Motor neuron (in vitro differentiated cells): Measurements from ENCODE around the gene HSD17B2. TPM values are rescaled to one million over a fixed set of nuclear protein-coding genes. Genes with fewer than 3 reads are reported as not detected.

Source experiments
- ATAC-seq, 8 experiments: fragments of 200-7000 bp; cut with Tn5 transposase; replicated peaks in 6 of 8; 2 replicates each; pipeline ENCODE4 v1.8.0; 2021; ENCODE audit warnings: mild to moderate bottlenecking in 8 of 8, moderate library complexity in 8 of 8
- H3K27ac ChIP-seq, 2 donors: fragments of 250-450 bp; sonication (Bioruptor Pico); 2 replicates each; pipeline ENCODE4 v1.9.0; 2021; ENCODE audit warnings: antibody characterized with exemption in 2 of 2, mild to moderate bottlenecking in 2 of 2, moderate library complexity in 1 of 2
- H3K4me1 ChIP-seq, 2 donors: fragments of 250-450 bp; sonication (Bioruptor Pico); replicated peaks in 1 of 2; 2 replicates each; pipeline ENCODE4 v1.6.1; 2021; ENCODE audit warnings: antibody characterized with exemption in 2 of 2, mild to moderate bottlenecking in 2 of 2, moderate library complexity in 1 of 2
- H3K4me3 ChIP-seq, 5 donors: fragments of 250-450 bp; sonication (Bioruptor Pico); 2 replicates each; pipeline ENCODE4 v1.9.0; 2021; ENCODE audit warnings: antibody characterized with exemption in 5 of 5, mild to moderate bottlenecking in 5 of 5, moderate library complexity in 4 of 5
- WGBS, 10 experiments: fragments of 450-650 bp; shearing (Covaris generic); methylation state at CpG; one replicate each; pipeline ENCODE4 v1.0.0; 2022; 5-methylcytosine and 5-hydroxymethylcytosine counted together
- in situ Hi-C, 9 experiments: fragments of 400-800 bp; cut with MboI; loops; one replicate each; pipeline ENCODE4 v1.15.0; 2021; ENCODE audit warnings: low sequenced_read_pairs in 9 of 9, low pct_unique_long_range_greater_than_20kb in 2 of 9; ENCODE audit not compliant: unreplicated experiment in 9 of 9
- total RNA-seq, 8 experiments: library from RNA; unstranded; fragments of 300-600 nt; gene quantifications; 2 replicates each; pipeline versions ENCODE4 v1.2.3 to v1.2.4, GENCODE V29; 2022

The HSD17B2 gene, protein sequence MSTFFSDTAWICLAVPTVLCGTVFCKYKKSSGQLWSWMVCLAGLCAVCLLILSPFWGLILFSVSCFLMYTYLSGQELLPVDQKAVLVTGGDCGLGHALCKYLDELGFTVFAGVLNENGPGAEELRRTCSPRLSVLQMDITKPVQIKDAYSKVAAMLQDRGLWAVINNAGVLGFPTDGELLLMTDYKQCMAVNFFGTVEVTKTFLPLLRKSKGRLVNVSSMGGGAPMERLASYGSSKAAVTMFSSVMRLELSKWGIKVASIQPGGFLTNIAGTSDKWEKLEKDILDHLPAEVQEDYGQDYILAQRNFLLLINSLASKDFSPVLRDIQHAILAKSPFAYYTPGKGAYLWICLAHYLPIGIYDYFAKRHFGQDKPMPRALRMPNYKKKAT
- under 1 TPM; 0.11 to 0.95 (median 0.24) TPM for total RNA-seq

DNA sequence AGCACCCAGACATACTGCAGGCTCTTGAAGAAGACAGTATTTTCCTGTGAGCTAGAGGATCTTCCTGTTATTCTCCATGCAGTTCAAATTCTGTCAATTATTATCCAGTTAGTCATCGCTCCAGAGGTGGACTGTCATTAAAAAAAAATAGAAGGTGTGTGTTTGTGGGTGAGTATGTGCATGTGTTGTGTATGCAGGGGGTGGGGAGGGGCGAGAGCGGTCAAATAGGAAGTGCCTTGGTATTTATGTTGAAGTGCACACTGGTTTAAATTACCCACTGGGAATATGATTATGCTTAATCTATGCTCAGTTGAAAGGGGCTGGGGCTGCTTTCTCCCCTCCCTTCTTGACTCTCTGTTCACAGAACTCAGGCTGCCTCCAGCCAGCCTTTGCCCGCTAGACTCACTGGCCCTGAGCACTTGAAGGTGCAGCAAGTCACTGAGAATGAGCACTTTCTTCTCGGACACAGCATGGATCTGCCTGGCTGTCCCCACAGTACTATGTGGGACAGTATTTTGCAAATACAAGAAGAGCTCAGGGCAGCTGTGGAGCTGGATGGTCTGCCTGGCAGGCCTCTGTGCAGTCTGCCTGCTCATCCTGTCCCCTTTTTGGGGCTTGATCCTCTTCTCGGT, at the start of gene HSD17B2:
HSD17B2 (plus strand) TSS at position 273 of the 632 bp plus-strand sequence; CDS start at position 445, 172 bp downstream.
- in situ Hi-C loops, result loop anchor here in 3 of 9 experiments (10.0 to 25.0 kb wide), 2 partner anchors 190 to 202 kb away; no protein-coding TSS in a partner anchor
- H3K27ac ChIP-seq, result no peak within 1 kb of the TSS
- H3K4me1 ChIP-seq, result peaks cover 9 to 10% of the 10 kb centered on the region in 2 donors
- no peak within 1 kb of the TSS for H3K4me3 ChIP-seq
- WGBS, 10 experiments, result 14 to 94% (median 80%) methylated on average over 2 to 5 of the region's 6 CpGs; no CpG with 5 or more reads in 4 of the 10 experiments
- ATAC-seq, result peak; percentile 24 to 93 (median 71)

DNA sequence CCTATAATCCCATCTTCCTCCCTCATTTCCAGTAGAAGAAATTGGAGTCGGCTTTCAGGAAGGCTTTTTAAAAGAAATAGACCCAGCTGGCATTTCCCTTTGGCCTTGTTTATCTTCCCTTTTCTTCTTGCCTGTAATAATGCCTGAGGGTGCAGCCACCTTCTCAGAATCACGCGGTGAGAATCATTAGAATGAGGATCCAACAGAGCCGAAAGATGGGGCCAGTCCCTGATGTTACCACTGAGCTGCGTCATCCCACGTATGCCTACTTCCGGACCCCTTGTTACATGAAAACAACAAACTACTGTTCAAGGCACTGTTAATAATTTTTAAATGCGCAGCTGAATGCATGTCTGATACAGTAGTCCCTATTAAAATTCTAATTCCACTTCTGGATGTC, 47.9 kb upstream of the HSD17B2 start:
- no peak for ATAC-seq
- Histone ChIP-seq H3K4me1 (no peaks in the 10 kb centered on the region), H3K4me3 (no peak overlapping the region), H3K27ac (no peak overlapping the region)
- in situ Hi-C loops, result no loop called here
- WGBS, 10 experiments, result 43 to 95% (median 82%) methylated on average over 1 to 8 of the region's 8 CpGs; no CpG with 5 or more reads in 2 of the 10 experiments

DNA sequence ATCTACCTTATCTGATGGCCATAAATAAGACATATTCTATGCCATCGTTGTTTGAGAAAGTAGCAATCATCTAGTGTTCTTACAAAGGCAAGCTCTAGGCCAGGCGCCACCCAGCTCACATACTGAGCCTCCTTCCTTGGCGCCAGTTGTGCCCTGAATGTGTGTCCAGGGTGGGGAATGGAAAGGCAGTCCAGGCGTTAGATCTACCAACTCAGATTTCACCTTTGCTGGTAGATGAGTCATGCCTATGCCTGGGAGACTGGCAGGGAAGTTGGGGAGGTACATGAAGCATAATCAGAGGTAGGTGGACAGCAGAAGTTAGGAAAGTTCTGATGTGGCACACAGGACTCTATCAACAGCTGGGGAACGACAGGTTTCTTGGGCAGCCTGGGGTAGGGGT, 47.3 kb upstream of the HSD17B2 start:
- 17 to 83% (median 60%) methylated on average over 2 to 5 of the region's 5 CpGs; no CpG with 5 or more reads in 5 of the 10 experiments for WGBS, 10 experiments
- H3K4me3 ChIP-seq, result no peak overlapping the region
- H3K27ac ChIP-seq, result no peak overlapping the region
- in situ Hi-C loops, result no loop called here
- ATAC-seq, result no peak
- peaks cover 0 to 2% of the 10 kb centered on the region in 2 donors for H3K4me1 ChIP-seq

DNA sequence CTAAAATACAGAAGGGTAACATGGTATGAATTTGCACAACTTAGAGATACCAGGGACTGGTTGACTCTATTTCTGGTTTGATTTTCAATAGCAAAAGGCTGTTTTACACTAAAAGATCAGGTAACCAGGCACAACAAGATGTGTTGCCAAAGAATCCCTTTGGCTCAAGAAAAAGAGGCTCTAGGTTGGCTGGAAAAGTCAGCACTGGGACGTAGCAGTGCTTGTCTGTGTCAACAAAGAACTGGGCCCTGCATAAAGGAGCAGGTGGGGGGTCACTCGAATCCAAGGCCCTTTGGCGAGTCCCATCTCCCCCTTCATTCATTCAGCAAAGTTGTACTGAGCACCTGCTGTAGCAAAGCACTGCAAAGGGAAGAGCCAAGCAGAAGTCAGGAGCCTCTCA, 42.2 kb upstream of the HSD17B2 start:
- in situ Hi-C loops, result no loop called here
- H3K4me3 ChIP-seq, result no peak overlapping the region
- ATAC-seq, result peak in 1 of 8 experiments; percentile 89
- WGBS, 10 experiments, result 20 to 100% (median 48%) methylated on average over 1 to 2 of the region's 3 CpGs; no CpG with 5 or more reads in 6 of the 10 experiments
- peaks cover 0 to 2% of the 10 kb centered on the region in 2 donors for H3K4me1 ChIP-seq
- no peak overlapping the region for H3K27ac ChIP-seq

DNA sequence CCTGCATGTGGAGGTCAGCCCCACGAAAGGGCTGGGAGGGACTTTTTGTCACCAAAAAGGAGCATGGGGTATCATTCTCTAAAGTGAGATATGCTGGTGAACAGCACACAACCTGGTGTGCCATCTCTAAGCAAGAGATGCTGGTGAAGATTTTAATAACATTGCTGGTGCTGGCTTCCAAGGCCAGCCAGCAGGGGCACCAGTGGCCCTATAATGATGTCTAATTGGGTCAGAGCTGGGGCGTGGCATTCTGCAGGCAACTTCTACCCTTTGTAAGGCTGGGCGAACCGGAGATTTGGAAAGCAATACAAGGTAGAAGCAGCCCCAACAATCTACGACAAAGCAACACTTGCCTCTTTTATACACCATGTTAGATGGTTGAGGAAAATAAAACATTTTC, 40.6 kb upstream of the HSD17B2 start:
- Histone ChIP-seq H3K4me3 (no peak overlapping the region), H3K27ac (no peak overlapping the region), H3K4me1 (peaks cover 0 to 2% of the 10 kb centered on the region in 2 donors)
- in situ Hi-C loops, result no loop called here
- ATAC-seq, result no peak
- whole genome bisulfite sequencing, 10 experiments, result 40 to 90% (median 78%) methylated on average over 1 to 5 of the region's 5 CpGs; no CpG with 5 or more reads in 3 of the 10 experiments

DNA sequence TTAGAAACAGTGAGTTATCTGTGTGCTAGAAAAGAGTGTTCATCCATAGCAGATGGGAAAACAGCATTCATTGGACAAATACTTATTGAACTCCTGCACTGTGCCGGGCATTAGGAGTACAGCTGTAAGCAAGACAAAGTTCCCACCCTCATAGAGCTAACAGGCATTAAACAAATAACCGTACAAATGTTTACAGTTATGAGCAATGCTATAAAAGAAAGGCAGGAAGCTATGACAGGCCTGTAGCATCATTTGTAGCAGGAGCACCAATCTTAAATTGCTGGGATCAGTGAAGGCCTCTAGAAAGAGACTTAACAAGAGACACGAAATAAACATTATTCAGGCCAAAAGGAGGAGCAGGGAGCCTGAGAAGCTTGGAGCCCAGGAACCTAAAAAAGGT, 39.4 kb upstream of the HSD17B2 start:
- Histone ChIP-seq H3K27ac (no peak overlapping the region), H3K4me3 (no peak overlapping the region), H3K4me1 (peaks cover 0 to 2% of the 10 kb centered on the region in 2 donors)
- in situ Hi-C loops, result no loop called here
- WGBS, 10 experiments, result 40 to 100% (median 73%) methylated on average over 1 to 3 of the region's 3 CpGs; no CpG with 5 or more reads in 2 of the 10 experiments
- no peak for ATAC-seq

DNA sequence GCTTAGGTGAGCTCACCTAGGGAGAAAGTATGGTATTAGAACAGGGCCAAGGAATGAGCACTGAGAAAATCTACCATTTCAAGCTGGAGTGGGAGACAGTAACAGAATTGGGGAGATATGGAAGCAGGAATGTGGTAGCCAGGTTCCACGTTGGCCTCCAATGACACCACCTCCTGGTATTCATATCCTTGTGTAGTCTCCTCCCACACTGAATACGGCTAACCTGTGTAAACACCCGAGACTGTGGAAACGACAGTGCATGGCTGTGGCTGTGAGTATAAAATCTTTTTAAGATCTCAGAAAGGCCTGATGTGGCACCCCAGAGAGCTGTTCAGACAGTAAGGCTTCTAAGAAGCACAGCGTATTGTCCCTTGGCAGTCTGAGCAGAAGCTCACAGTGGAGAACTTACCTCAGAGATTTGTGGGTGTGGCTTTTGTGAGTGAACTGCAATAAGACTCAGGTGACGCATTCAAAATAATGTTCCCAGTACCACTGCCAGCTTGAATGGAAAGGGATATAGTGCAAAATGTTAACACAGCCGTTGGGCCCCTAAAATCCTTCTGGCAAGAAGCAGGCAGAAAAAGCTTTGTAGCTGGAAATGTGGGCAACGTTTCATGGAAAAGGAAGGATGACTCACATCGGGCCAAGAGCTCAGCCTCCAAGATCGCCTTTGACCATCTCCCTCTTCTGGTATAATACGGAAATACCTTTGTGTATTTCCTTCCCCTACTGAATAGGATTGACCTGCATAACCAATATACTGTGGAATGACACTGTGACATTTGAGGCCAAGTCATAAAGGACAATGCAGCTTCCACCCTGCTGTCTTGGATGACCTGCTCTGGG, 38.2 kb upstream of the HSD17B2 start:
- in situ Hi-C loops, result no loop called here
- Histone ChIP-seq H3K4me1 (peaks cover 0 to 2% of the 10 kb centered on the region in 2 donors), H3K27ac (no peak overlapping the region), H3K4me3 (no peak overlapping the region)
- peak in 5 of 8 experiments; percentile 30 to 84 (median 80) for ATAC-seq
- 0 to 80% (median 54%) methylated on average over 1 to 10 of the region's 11 CpGs; no CpG with 5 or more reads in 2 of the 10 experiments for WGBS, 10 experiments

DNA sequence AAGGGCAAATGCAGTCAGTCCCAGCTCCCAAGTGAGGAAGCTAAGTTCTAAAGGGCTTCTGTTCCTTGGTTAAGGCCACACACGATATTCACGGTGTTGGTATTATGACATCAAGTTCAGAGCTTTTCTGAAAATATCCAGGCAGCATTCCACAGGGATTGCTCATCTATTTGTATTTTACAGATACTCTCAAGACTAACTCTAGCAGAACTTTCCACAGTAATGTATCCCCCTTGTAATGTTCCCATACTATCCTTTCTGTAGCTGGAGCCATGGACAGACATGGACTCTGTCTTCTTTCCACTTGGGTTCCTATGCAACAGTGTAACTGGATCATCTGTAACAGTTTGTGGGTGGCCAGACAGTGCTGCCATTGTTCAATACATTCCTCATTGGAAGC, 37.3 kb upstream of the HSD17B2 start:
- H3K4me3 ChIP-seq, result no peak overlapping the region
- in situ Hi-C loops, result no loop called here
- WGBS, 10 experiments, result 20 to 90% (median 83%) methylated on average over 1 to 2 of the region's 2 CpGs; no CpG with 5 or more reads in 7 of the 10 experiments
- ATAC-seq, result peak in 2 of 8 experiments; percentile 44 to 64
- no peaks in the 10 kb centered on the region for H3K4me1 ChIP-seq
- H3K27ac ChIP-seq, result no peak overlapping the region

DNA sequence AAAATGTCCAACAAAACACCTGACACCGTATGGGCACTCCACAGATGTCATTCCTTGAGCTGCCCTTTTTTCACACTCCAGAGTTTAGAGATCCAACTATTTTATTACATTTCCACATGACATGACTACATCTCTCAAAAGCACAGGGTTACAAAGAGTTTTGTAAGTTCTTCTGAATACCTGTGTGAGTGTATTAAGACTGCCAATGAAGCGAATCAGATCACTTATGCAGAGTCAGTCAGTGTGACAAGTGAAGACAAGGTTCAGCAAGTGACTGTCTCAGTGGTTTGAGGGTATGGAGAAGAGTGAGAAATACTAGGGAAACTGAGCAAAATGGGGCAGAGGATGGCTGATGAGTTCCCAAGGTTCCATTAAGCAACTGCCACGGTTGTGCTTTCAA, 32.2 kb upstream of the HSD17B2 start:
- 7 to 100% (median 67%) methylated on average over 1 to 3 of the region's 3 CpGs; no CpG with 5 or more reads in 1 of the 10 experiments for WGBS, 10 experiments
- no peaks in the 10 kb centered on the region for H3K4me1 ChIP-seq
- in situ Hi-C loops, result no loop called here
- H3K27ac ChIP-seq, result no peak overlapping the region
- no peak for ATAC-seq
- H3K4me3 ChIP-seq, result no peak overlapping the region

DNA sequence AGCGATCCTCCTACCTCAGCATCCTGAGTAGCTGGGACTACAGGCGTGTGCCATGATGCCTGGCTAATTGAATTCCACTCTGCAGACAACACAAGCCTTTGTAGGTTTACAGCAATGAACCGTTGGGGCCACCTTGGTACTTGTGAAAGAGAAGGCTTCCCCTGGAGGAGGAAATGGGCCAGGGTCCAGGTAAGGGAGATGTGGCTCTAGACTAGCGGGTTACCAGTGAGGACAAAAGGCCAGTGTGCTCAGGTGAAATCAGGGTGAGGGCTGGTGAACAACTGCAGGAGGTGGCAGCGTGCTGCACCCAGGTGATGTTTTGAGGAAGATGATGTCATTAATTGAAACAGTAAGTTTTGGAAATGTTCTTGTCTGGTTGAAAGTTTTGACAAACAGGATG, 30.5 kb upstream of the HSD17B2 start:
- in situ Hi-C loops, result no loop called here
- no peaks in the 10 kb centered on the region for H3K4me1 ChIP-seq
- no peak for ATAC-seq
- WGBS, 10 experiments, result 17 to 100% (median 84%) methylated on average over 1 to 4 of the region's 5 CpGs; no CpG with 5 or more reads in 4 of the 10 experiments
- H3K27ac ChIP-seq, result no peak overlapping the region
- no peak overlapping the region for H3K4me3 ChIP-seq

DNA sequence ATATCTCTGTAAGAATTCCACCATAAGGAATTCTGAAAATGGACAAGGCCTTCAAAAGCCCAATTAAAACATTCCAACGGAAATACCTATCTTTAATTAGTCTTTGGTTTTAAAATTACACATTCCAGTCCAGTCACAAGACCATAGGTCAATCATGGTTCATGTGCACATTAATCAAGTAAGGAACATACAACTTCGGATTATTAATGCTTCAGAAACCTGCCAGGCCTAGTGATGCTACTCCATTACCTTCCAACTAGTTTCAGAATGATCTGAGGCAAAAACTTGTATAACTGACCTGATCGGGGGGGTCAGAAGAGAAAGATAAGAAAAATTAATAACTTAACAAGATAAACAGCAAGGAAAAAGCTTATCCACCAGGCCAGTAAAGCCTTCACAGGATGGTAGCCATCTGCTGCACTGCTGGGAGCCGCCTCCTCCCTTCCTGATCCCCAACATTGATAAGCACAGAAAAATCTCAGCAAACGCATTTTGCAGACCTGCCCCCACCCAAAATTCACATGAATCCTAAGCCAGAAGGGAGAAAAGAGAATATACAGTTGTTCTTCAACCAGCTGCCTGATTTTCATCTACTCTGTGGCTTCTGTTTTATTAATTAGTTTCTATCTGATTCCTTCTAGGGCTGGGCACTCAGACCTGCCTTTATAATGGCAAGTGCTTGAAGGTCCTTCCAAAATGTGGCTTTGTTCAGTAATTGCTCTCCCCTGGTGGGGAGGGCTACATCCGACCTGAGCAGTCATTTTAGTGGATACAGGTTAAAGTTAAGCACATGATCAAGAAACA, 29.8 kb upstream of the HSD17B2 start:
- WGBS, 10 experiments, result 15 to 80% (median 44%) methylated on average over 1 to 6 of the region's 6 CpGs
- Histone ChIP-seq H3K4me3 (no peak overlapping the region), H3K4me1 (no peaks in the 10 kb centered on the region), H3K27ac (no peak overlapping the region)
- in situ Hi-C loops, result no loop called here
- ATAC-seq, result peak in 2 of 8 experiments; percentile 56 to 88

DNA sequence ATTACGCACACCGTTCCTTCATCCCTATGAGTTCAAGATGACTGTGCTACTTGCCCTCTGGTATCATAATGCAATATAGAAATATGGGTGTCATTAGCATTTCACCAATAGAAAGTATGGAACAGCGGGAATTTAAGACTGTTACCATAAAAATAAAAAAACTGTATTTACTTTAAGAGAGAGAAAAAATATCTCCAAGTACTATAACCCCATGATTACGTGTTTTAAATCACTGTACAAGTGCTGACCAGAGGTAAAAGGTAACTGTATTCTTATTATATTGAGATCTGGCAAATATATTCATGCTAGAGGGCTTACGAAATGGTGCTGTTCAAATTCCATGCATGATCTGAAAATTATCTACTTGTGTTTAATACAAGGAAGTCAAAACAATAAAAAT, 29.0 kb upstream of the HSD17B2 start:
- H3K4me1 ChIP-seq, result no peaks in the 10 kb centered on the region
- no peak overlapping the region for H3K4me3 ChIP-seq
- H3K27ac ChIP-seq, result no peak overlapping the region
- no peak for ATAC-seq
- WGBS, 10 experiments, result 23 to 99% (median 91%) methylated on average over 2 to 5 of the region's 5 CpGs
- in situ Hi-C loops, result no loop called here
